ENCODE data around the gene CELF4.

Gene CELF4

DNA sequence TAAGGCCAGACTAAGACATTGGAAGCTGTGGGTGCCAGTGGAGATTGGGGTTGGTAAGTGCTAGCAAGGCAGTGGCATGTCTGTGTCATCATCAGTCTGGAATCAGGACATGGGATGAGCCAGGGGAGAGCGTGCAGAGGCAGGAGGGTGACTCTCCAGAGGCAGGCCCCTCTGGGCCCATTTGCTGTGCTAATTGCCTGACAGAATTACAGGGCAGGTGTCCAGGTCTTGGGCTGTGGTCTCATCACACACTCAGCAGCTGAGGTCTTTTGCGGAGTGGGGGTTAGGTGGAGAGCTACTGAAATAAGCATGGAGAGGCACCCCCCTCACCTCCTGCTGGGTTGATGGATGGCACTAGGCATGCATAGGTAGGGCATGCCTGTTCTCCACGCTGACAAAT lies 57.4 kb downstream of the CELF4 start:
- in situ Hi-C loops (cut with MboI; ENCODE audit: low pct_unique_long_range_greater_than_20kb, low sequenced_read_pairs, unreplicated experiment) = no loop called here
- no peak for DNase-seq (ENCODE audit: low spot score)
- TF ChIP-seq, protein P1, sequence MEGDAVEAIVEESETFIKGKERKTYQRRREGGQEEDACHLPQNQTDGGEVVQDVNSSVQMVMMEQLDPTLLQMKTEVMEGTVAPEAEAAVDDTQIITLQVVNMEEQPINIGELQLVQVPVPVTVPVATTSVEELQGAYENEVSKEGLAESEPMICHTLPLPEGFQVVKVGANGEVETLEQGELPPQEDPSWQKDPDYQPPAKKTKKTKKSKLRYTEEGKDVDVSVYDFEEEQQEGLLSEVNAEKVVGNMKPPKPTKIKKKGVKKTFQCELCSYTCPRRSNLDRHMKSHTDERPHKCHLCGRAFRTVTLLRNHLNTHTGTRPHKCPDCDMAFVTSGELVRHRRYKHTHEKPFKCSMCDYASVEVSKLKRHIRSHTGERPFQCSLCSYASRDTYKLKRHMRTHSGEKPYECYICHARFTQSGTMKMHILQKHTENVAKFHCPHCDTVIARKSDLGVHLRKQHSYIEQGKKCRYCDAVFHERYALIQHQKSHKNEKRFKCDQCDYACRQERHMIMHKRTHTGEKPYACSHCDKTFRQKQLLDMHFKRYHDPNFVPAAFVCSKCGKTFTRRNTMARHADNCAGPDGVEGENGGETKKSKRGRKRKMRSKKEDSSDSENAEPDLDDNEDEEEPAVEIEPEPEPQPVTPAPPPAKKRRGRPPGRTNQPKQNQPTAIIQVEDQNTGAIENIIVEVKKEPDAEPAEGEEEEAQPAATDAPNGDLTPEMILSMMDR (IDR thresholded peaks at IDR 0.05; ENCODE audit: extremely low read depth, insufficient read depth, missing control alignments) = no peak

DNA sequence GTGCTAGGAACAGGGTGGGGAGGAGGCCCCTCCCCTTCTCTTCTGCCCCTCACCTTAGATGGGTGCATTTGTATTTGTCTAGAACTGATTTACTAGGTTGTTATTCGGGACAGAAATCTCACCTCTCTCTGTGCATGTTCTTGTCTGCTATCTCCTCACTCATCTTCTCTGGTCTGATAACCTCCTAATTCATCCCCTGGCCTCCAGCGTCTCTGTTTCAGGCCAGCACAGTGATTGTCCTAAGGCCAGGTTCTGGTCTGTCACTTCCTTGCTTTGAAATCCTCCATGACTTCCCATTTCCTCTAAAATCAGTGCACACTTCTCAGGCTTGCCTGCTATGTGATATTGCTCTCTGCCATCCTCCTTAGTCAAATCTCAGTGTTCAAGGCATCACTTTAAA lies 58.4 kb downstream of the CELF4 start:
- TF ChIP-seq, protein P1 (IDR thresholded peaks at IDR 0.05; ENCODE audit: extremely low read depth, insufficient read depth, missing control alignments) = no peak
- in situ Hi-C loops (cut with MboI; ENCODE audit: low pct_unique_long_range_greater_than_20kb, low sequenced_read_pairs, unreplicated experiment) = no loop called here
- DNase-seq (ENCODE audit: low spot score) = no peak

DNA sequence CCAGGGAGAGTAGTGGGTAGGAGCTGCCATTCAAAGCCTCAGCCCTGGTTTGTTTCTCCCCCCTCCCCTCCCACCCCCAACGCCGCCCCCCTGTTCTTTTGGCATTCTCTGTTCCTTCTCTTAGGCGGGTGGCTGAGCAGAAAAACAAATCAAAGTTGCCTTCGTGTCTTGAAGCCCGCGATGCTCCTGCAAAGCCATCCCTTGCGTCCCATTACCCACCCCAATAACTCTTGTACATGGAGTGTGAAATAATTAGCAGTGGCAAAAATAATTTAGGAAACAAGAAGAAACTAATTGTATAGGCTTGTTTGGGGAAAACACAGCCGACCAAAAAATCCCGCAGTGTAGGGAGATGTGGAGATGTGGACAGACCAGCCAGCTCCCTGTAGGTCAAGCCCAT lies 59.6 kb downstream of the CELF4 start:
- TF ChIP-seq, protein P1 (IDR thresholded peaks at IDR 0.05; ENCODE audit: extremely low read depth, insufficient read depth, missing control alignments) = no peak
- in situ Hi-C loops (cut with MboI; ENCODE audit: low pct_unique_long_range_greater_than_20kb, low sequenced_read_pairs, unreplicated experiment) = no loop called here
- DNase-seq (ENCODE audit: low spot score) = no peak

DNA sequence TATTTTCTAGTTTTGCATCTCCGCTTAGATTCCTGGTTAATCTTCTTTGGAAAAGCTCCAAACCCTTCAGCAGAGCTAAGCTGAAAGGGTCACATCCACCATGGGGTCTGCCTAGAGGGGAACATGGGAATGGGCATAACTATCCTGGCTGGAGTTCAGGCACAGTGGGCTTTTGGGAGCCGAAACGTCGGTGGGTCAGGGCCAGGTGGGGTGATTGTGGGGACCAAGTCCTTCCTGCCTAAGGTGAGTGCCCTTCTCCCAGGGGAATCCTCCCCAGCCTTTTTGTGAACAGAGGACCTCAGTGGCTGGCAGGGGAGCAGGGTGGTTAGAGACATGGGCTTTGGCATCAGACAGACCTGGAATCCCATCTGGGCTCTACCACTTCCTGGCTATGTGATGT lies 60.3 kb downstream of the CELF4 start:
- in situ Hi-C loops (cut with MboI; ENCODE audit: low pct_unique_long_range_greater_than_20kb, low sequenced_read_pairs, unreplicated experiment) = no loop called here
- DNase-seq (ENCODE audit: low spot score) = no peak
- TF ChIP-seq, protein P1 (IDR thresholded peaks at IDR 0.05; ENCODE audit: extremely low read depth, insufficient read depth, missing control alignments) = no peak

DNA sequence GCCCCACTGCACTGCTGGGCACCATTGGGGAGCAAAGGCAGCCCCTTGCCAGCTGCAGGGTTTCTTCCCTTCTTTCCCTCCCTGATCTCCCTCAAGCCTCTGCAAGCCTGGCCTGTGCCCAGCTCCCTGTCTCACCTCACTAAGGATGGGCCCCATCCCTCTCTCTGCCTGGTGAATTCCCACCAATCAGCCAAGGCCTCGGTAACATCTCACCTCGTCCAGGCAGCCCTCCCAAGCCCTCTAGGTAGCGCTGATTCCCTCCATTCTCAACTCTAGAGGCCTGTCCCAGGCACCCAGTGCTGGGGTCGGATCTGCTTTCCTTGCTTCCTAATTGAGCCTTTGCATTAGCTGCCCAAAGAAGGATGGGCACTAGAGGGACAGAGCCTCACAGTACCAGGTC lies 63.0 kb downstream of the CELF4 start:
- TF ChIP-seq, protein P1 (IDR thresholded peaks at IDR 0.05; ENCODE audit: extremely low read depth, insufficient read depth, missing control alignments) = no peak
- in situ Hi-C loops (cut with MboI; ENCODE audit: low pct_unique_long_range_greater_than_20kb, low sequenced_read_pairs, unreplicated experiment) = no loop called here
- no peak for DNase-seq (ENCODE audit: low spot score)

DNA sequence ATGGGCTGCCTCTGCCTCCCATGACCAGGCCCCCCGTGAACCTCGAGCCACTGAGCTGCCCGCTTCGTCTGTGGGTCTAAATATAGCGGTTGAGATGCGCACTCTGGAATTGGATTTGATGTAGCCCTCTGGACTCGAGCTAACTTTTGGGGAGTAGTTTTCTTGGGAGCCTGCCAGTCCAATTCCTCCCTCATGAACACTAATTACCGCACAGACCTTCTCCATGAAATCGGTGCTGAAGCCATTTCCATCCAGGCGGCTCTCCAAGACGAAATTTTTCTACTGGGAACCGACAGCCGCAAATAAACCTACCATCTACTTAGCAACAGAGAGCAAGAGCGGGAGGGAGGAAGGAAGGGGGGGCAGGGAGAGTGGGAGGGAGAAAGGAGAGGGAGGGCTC lies 63.6 kb downstream of the CELF4 start:
- no peak for DNase-seq (ENCODE audit: low spot score)
- in situ Hi-C loops (cut with MboI; ENCODE audit: low pct_unique_long_range_greater_than_20kb, low sequenced_read_pairs, unreplicated experiment) = no loop called here
- TF ChIP-seq, protein P1 (IDR thresholded peaks at IDR 0.05; ENCODE audit: extremely low read depth, insufficient read depth, missing control alignments) = no peak

DNA sequence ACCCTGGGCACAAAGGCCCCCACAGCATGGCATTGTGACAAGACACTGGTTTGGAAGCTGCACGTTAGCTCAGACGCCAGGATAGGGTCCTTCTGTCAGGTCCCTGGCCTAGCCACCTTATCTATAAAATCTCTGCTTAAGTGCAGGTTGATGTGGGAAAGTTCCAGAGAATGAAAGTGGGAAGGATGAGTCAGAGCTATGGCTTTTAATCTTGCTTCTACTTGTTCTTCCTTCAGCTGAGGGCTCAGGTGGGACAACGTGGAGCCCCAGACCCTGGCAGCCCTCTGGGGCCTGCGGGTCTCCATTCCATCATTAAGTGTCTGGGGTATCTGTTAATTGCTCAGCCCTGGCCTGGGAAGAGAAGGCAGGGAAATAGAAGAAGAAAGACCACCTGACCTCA lies 64.5 kb downstream of the CELF4 start:
- in situ Hi-C loops (cut with MboI; ENCODE audit: low pct_unique_long_range_greater_than_20kb, low sequenced_read_pairs, unreplicated experiment) = no loop called here
- TF ChIP-seq, protein P1 (IDR thresholded peaks at IDR 0.05; ENCODE audit: extremely low read depth, insufficient read depth, missing control alignments) = no peak
- no peak for DNase-seq (ENCODE audit: low spot score)
